ENCODE measurements around the gene GIGYF2.

Gene GIGYF2

GRCh38 chr2:232880764-232881351 is 183.7 kb downstream of the GIGYF2 start:
- DNase-seq (ENCODE audit: low read depth in 2 of 2): no peak

GRCh38 chr2:232882085-232882484 is 185.0 kb downstream of the GIGYF2 start:
- no peak for DNase-seq (ENCODE audit: low read depth in 2 of 2)

GRCh38 chr2:232882505-232883115 is 185.5 kb downstream of the GIGYF2 start:
- DNase-seq (ENCODE audit: low read depth in 2 of 2): no peak

GRCh38 chr2:232883116-232883721 is 186.1 kb downstream of the GIGYF2 start:
- DNase-seq (ENCODE audit: low read depth in 2 of 2): no peak

GRCh38 chr2:232884001-232884421 is 186.9 kb downstream of the GIGYF2 start:
- no peak for DNase-seq (ENCODE audit: low read depth in 2 of 2)

- no peak for DNase-seq (ENCODE audit: low read depth in 2 of 2)
These were observed 187.6 kb downstream of the GIGYF2 start for GRCh38 chr2:232884549-232885263.

GRCh38 chr2:232885264-232885961 is 188.3 kb downstream of the GIGYF2 start:
- DNase-seq (ENCODE audit: low read depth in 2 of 2): no peak

GRCh38 chr2:232886176-232886575 is 189.0 kb downstream of the GIGYF2 start:
- no peak for DNase-seq (ENCODE audit: low read depth in 2 of 2)

- no peak for DNase-seq (ENCODE audit: low read depth in 2 of 2)
These were observed 189.5 kb downstream of the GIGYF2 start for GRCh38 chr2:232886632-232887031.

GRCh38 chr2:232887171-232887850 is 190.2 kb downstream of the GIGYF2 start:
- DNase-seq (ENCODE audit: low read depth in 2 of 2): no peak

- DNase-seq (ENCODE audit: low read depth in 2 of 2): no peak
These were observed 191.1 kb downstream of the GIGYF2 start for GRCh38 chr2:232888099-232888836.

- DNase-seq (ENCODE audit: low read depth in 2 of 2): no peak
These were observed 191.9 kb downstream of the GIGYF2 start for GRCh38 chr2:232888839-232889529.

- DNase-seq (ENCODE audit: low read depth in 2 of 2): no peak
These were observed 192.8 kb downstream of the GIGYF2 start for GRCh38 chr2:232889876-232890401.

GRCh38 chr2:232890536-232890895 is 193.4 kb downstream of the GIGYF2 start:
- DNase-seq (ENCODE audit: low read depth in 2 of 2): no peak

GRCh38 chr2:232890896-232891601 is 193.9 kb downstream of the GIGYF2 start:
- no peak for DNase-seq (ENCODE audit: low read depth in 2 of 2)

- no peak for DNase-seq (ENCODE audit: low read depth in 2 of 2)
These were observed 194.5 kb downstream of the GIGYF2 start for GRCh38 chr2:232891621-232892071.

GRCh38 chr2:232892221-232892620 is 195.1 kb downstream of the GIGYF2 start:
- DNase-seq (ENCODE audit: low read depth in 2 of 2): no peak

GRCh38 chr2:232892843-232893242 is 195.7 kb downstream of the GIGYF2 start:
- DNase-seq (ENCODE audit: low read depth in 2 of 2): no peak

- DNase-seq (ENCODE audit: low read depth in 2 of 2): no peak
These were observed 196.7 kb downstream of the GIGYF2 start for GRCh38 chr2:232893834-232894233.
